ENCODE data around the gene SLC25A22.

Gene SLC25A22

GRCh38 chr11:837189-837989 is 39.3 kb upstream of the SLC25A22 start:
- Histone ChIP-seq H2AFZ (ENCODE audit: low read length) (no peak overlapping the region), H3K79me2 (ENCODE audit: insufficient read depth, low read length) (peaks cover 34% of the 10 kb centered on the region), H3F3A (ENCODE audit: low read depth) (no peaks in the 10 kb centered on the region), H3K4me2 (ENCODE audit: low read depth, low read length, poor library complexity, severe bottlenecking) (no peak overlapping the region), H3K4me1 (ENCODE audit: insufficient read depth, low read length, poor library complexity, severe bottlenecking) (peaks cover 29% of the 10 kb centered on the region), H3K36me3 (ENCODE audit: insufficient read depth, low read length) (peaks cover 13% of the 10 kb centered on the region; the same call in 1 of the 2 replicates), H3K4me3 (ENCODE audit: low read length, poor library complexity, severe bottlenecking) (no peak overlapping the region), H3K9me2 (replicated peaks; ENCODE audit: low read depth, low read length) (no peaks in the 10 kb centered on the region), H3K9ac (ENCODE audit: low read depth, low read length, poor library complexity, severe bottlenecking) (no peak overlapping the region), H4K20me1 (ENCODE audit: insufficient read depth, low read length, poor library complexity, severe bottlenecking) (peaks cover 34% of the 10 kb centered on the region), H3K9me3 (ENCODE audit: insufficient read depth, low read depth, low read length) (no peaks in the 10 kb centered on the region), H3K27me3 (ENCODE audit: insufficient read depth, low read length, poor library complexity, severe bottlenecking) (no peaks in the 10 kb centered on the region)
- TF ChIP-seq, protein P1, sequence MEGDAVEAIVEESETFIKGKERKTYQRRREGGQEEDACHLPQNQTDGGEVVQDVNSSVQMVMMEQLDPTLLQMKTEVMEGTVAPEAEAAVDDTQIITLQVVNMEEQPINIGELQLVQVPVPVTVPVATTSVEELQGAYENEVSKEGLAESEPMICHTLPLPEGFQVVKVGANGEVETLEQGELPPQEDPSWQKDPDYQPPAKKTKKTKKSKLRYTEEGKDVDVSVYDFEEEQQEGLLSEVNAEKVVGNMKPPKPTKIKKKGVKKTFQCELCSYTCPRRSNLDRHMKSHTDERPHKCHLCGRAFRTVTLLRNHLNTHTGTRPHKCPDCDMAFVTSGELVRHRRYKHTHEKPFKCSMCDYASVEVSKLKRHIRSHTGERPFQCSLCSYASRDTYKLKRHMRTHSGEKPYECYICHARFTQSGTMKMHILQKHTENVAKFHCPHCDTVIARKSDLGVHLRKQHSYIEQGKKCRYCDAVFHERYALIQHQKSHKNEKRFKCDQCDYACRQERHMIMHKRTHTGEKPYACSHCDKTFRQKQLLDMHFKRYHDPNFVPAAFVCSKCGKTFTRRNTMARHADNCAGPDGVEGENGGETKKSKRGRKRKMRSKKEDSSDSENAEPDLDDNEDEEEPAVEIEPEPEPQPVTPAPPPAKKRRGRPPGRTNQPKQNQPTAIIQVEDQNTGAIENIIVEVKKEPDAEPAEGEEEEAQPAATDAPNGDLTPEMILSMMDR (conservative IDR thresholded peaks at IDR 0.05; ENCODE audit: low read length) = no peak
- TF ChIP-seq EZH2phosphoT487 (IDR thresholded peaks at IDR 0.05; ENCODE audit: borderline replicate concordance) = no peak

GRCh38 chr11:836700-837099 is 38.6 kb upstream of the SLC25A22 start:
- Histone ChIP-seq H4K20me1 (ENCODE audit: insufficient read depth, low read length, poor library complexity, severe bottlenecking) (peaks cover 28% of the 10 kb centered on the region), H3K9ac (ENCODE audit: low read depth, low read length, poor library complexity, severe bottlenecking) (no peak overlapping the region), H3K27me3 (ENCODE audit: insufficient read depth, low read length, poor library complexity, severe bottlenecking) (no peaks in the 10 kb centered on the region), H2AFZ (ENCODE audit: low read length) (no peak overlapping the region), H3K9me2 (replicated peaks; ENCODE audit: low read depth, low read length) (no peaks in the 10 kb centered on the region), H3K9me3 (ENCODE audit: insufficient read depth, low read depth, low read length) (no peaks in the 10 kb centered on the region), H3K4me2 (ENCODE audit: low read depth, low read length, poor library complexity, severe bottlenecking) (no peak overlapping the region), H3K79me2 (ENCODE audit: insufficient read depth, low read length) (peaks cover 27% of the 10 kb centered on the region), H3F3A (ENCODE audit: low read depth) (no peaks in the 10 kb centered on the region), H3K4me1 (ENCODE audit: insufficient read depth, low read length, poor library complexity, severe bottlenecking) (peaks cover 29% of the 10 kb centered on the region), H3K36me3 (ENCODE audit: insufficient read depth, low read length) (peaks cover 13% of the 10 kb centered on the region; the same call in 1 of the 2 replicates), H3K4me3 (ENCODE audit: low read length, poor library complexity, severe bottlenecking) (no peak overlapping the region)
- TF ChIP-seq, protein P1 (conservative IDR thresholded peaks at IDR 0.05; ENCODE audit: low read length) = no peak
- TF ChIP-seq EZH2phosphoT487 (IDR thresholded peaks at IDR 0.05; ENCODE audit: borderline replicate concordance) = no peak

GRCh38 chr11:836274-836673 is 38.2 kb upstream of the SLC25A22 start:
- Histone ChIP-seq H4K20me1 (ENCODE audit: insufficient read depth, low read length, poor library complexity, severe bottlenecking) (peaks cover 26% of the 10 kb centered on the region), H3K9ac (ENCODE audit: low read depth, low read length, poor library complexity, severe bottlenecking) (no peak overlapping the region), H3K4me1 (ENCODE audit: insufficient read depth, low read length, poor library complexity, severe bottlenecking) (peaks cover 27% of the 10 kb centered on the region), H3K36me3 (ENCODE audit: insufficient read depth, low read length) (peaks cover 13% of the 10 kb centered on the region; the same call in 1 of the 2 replicates), H3K79me2 (ENCODE audit: insufficient read depth, low read length) (peaks cover 23% of the 10 kb centered on the region), H3K27me3 (ENCODE audit: insufficient read depth, low read length, poor library complexity, severe bottlenecking) (no peaks in the 10 kb centered on the region), H3F3A (ENCODE audit: low read depth) (no peaks in the 10 kb centered on the region), H3K9me2 (replicated peaks; ENCODE audit: low read depth, low read length) (no peaks in the 10 kb centered on the region), H3K4me2 (ENCODE audit: low read depth, low read length, poor library complexity, severe bottlenecking) (no peak overlapping the region), H3K9me3 (ENCODE audit: insufficient read depth, low read depth, low read length) (no peaks in the 10 kb centered on the region), H2AFZ (ENCODE audit: low read length) (no peak overlapping the region), H3K4me3 (ENCODE audit: low read length, poor library complexity, severe bottlenecking) (no peak overlapping the region)
- TF ChIP-seq, protein P1 (conservative IDR thresholded peaks at IDR 0.05; ENCODE audit: low read length) = no peak
- TF ChIP-seq EZH2phosphoT487 (IDR thresholded peaks at IDR 0.05; ENCODE audit: borderline replicate concordance) = no peak

All from Loucy (cell line).